ENCODE measurements around the gene SDHA.

DNA sequence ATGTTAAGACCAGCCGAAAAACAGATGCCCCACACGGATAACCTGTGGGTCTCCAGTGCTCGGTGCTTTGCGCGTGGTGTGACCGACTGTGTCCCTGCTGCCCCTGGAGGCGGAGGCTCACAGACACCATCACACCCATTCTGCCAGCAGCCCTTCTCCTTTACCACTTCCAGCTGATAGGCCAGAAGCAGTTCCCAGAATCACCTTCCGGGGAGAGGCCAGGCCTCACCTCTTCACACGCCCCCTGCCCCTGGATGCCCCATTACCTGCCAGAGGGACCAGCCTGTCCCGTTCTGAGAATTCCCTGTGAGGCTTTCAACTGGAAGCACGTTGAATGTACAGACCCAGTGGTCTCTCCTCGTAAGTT lies 48.4 kb upstream of the SDHA start:
- TF ChIP-seq, protein P1, sequence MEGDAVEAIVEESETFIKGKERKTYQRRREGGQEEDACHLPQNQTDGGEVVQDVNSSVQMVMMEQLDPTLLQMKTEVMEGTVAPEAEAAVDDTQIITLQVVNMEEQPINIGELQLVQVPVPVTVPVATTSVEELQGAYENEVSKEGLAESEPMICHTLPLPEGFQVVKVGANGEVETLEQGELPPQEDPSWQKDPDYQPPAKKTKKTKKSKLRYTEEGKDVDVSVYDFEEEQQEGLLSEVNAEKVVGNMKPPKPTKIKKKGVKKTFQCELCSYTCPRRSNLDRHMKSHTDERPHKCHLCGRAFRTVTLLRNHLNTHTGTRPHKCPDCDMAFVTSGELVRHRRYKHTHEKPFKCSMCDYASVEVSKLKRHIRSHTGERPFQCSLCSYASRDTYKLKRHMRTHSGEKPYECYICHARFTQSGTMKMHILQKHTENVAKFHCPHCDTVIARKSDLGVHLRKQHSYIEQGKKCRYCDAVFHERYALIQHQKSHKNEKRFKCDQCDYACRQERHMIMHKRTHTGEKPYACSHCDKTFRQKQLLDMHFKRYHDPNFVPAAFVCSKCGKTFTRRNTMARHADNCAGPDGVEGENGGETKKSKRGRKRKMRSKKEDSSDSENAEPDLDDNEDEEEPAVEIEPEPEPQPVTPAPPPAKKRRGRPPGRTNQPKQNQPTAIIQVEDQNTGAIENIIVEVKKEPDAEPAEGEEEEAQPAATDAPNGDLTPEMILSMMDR (IDR thresholded peaks at IDR 0.05; ENCODE audit: low read depth, low read length) = no peak
- no peak for TF ChIP-seq EZH2phosphoT487 (IDR thresholded peaks at IDR 0.05; ENCODE audit: low read depth)

Data from OCI-LY3 (cell line).